Purkinje cell (primary cell): ENCODE results near the gene ATF7IP2. TPM values are rescaled to one million over a fixed set of nuclear protein-coding genes. Genes with fewer than 3 reads are reported as not detected.

Experiments used
- polyA plus RNA-seq: library from polyadenylated mRNA; unstranded; fragments of >200 nt; fragmentation: Nextera tagmentation; gene quantifications from 2 replicates; pipeline ENCODE4 v1.2.1, GENCODE V29; 2014

ATF7IP2 gene
- polyA plus RNA-seq: 74.3 and 85.7 TPM in 2 replicates

DNA sequence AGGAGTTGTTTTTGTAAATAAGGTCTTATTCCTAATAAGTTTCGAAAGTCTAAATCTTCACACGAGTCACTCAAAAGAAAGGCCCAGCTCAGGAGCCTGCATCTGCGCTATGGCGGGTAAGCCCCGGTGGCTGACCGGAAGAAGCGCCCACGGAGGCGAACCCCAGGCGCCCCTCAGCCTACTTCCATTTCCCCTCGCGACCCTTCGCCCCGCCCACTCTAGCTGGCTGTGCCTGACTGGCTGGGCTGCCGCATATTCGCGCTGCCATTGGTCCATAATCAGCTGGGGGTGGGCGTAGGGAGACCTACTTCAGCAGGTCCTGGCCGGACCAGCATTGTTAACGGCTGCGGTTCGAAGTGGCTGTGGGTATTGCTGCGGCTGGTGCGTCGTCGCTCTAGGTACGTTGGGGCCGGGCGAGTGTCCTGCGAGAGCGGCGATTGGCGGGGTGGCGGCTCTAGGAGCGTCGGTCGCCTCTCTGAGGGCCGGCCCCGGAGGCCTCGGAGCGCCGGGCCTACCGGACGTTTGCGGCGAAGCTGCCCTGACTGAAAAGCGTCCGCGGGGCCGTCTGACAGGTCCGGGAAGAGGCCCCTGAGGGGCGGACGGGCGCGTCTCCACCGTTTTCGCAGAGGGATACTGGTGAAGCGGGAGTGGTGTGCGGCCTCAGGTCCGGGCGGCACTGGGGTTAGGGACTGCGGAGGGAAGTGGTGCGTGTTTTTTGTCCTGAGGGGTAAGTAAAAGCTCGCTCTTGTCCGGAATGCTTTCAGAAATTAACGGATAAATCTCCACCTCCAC is at the start of gene ATF7IP2:
ATF7IP2 (plus strand) TSS at position 337 of the 792 bp plus-strand sequence. CDS start 44,560 bp downstream, outside the sequence.

Other genes with a start within 250 kb of the ATF7IP2 start
- gene GRIN2A, start 203.6 kb upstream of the ATF7IP2 start, polyA plus RNA-seq: 20.5 and 22.1 TPM in 2 replicates
- 4.7 and 5.2 TPM in 2 replicates for gene EMP2, start 194.5 kb downstream of the ATF7IP2 start, polyA plus RNA-seq